Neutrophil (primary cell): ENCODE results near the gene ABO.

Source experiments
- H3K27ac ChIP-seq: fragments of 200-600 bp; sonication (generic); 2 replicates; pipeline ENCODE4 v1.5.1; 2016; ENCODE audit warnings: mild to moderate bottlenecking, moderate library complexity
- H3K27me3 ChIP-seq: fragments of 200-600 bp; sonication (generic); 2 replicates; pipeline ENCODE4 v1.6.0; 2016; ENCODE audit warnings: mild to moderate bottlenecking
- H3K36me3 ChIP-seq: fragments of 200-600 bp; sonication (generic); 2 replicates; pipeline ENCODE4 v1.5.1; 2017
- H3K4me1 ChIP-seq, 2 experiments: fragments of 200-600 bp in 1 of 2; sonication (generic) in 1 of 2; 1 replicate in 1 of 2; 2 replicates in 1 of 2; pipeline versions ENCODE4 v1.5.1 to v1.6.1; 2013 to 2016; ENCODE audit warnings: low read depth in 1 of 2, low read length in 1 of 2, mild to moderate bottlenecking in 1 of 2, moderate library complexity in 1 of 2; ENCODE audit not compliant: control insufficient read depth in 1 of 2, insufficient read depth in 1 of 2
- H3K4me3 ChIP-seq, 2 experiments: fragments of 200-600 bp in 1 of 2; sonication (generic) in 1 of 2; 1 replicate in 1 of 2; 2 replicates in 1 of 2; pipeline ENCODE4 v1.5.1; 2013 to 2016; ENCODE audit warnings: low read depth in 1 of 2, low read length in 1 of 2, mild to moderate bottlenecking in 1 of 2, moderate library complexity in 1 of 2
- H3K9me3 ChIP-seq: fragments of 200-600 bp; sonication (generic); 2 replicates; pipeline ENCODE4 v1.5.1; 2016
- TF ChIP-seq, protein P1 (sequence below): fragments of 200-600 bp; sonication (generic); IDR thresholded peaks from 2 replicates; pipeline ENCODE4 v1.5.1; 2016; ENCODE audit warnings: antibody characterized with exemption

Gene ABO

GRCh38 chr9:133282464-133283238, 7.7 kb upstream of the ABO start:
- no peaks in the 10 kb centered on the region for H3K36me3 ChIP-seq
- no peak overlapping the region for H3K27ac ChIP-seq
- H3K4me3 ChIP-seq = no peak overlapping the region
- no peaks in the 10 kb centered on the region for H3K4me1 ChIP-seq
- TF ChIP-seq, protein P1, sequence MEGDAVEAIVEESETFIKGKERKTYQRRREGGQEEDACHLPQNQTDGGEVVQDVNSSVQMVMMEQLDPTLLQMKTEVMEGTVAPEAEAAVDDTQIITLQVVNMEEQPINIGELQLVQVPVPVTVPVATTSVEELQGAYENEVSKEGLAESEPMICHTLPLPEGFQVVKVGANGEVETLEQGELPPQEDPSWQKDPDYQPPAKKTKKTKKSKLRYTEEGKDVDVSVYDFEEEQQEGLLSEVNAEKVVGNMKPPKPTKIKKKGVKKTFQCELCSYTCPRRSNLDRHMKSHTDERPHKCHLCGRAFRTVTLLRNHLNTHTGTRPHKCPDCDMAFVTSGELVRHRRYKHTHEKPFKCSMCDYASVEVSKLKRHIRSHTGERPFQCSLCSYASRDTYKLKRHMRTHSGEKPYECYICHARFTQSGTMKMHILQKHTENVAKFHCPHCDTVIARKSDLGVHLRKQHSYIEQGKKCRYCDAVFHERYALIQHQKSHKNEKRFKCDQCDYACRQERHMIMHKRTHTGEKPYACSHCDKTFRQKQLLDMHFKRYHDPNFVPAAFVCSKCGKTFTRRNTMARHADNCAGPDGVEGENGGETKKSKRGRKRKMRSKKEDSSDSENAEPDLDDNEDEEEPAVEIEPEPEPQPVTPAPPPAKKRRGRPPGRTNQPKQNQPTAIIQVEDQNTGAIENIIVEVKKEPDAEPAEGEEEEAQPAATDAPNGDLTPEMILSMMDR = no peak
- H3K9me3 ChIP-seq = no peaks in the 10 kb centered on the region
- peaks cover 6% of the 10 kb centered on the region for H3K27me3 ChIP-seq

- TF ChIP-seq, protein P1 = no peak
These were observed 5.4 kb upstream of the ABO start for GRCh38 chr9:133280392-133280791.

GRCh38 chr9:133278161-133279114, 3.4 kb upstream of the ABO start:
- no peak overlapping the region for H3K4me3 ChIP-seq
- TF ChIP-seq, protein P1 = no peak
- no peaks in the 10 kb centered on the region for H3K36me3 ChIP-seq
- H3K27me3 ChIP-seq = peaks cover 48% of the 10 kb centered on the region
- no peak overlapping the region for H3K27ac ChIP-seq
- H3K4me1 ChIP-seq = peaks cover 0 to 9% of the 10 kb centered on the region in 2 experiments
- H3K9me3 ChIP-seq = no peaks in the 10 kb centered on the region

More at GRCh38 chr9:133280392-133280791, 5.4 kb upstream of the ABO start:
- H3K27me3 ChIP-seq = peaks cover 29% of the 10 kb centered on the region
- H3K27ac ChIP-seq = no peak overlapping the region
- peaks cover 0 to 2% of the 10 kb centered on the region in 2 experiments for H3K4me1 ChIP-seq
- H3K9me3 ChIP-seq = no peaks in the 10 kb centered on the region
- H3K4me3 ChIP-seq = no peak overlapping the region
- H3K36me3 ChIP-seq = no peaks in the 10 kb centered on the region

DNA sequence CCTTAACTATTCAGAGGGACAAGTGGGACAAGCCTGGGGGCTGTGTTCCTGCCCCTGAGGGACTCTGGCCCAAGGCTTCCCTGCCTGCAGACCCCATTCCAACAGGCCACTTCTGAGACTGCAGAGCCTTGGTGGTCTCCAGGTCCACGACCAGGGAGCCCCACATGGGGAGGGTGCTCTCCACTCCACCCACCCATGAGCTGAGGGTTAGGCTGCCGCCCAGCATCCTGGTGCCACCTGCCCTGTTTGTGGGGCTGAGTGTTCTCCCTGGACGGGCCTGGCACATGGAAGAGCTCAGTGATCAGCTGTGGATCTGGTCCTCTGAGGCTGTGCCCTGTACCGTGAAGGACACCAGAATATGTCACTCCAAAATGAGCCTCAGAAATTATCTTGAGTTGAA, 2.5 kb upstream of the ABO start:
- Histone ChIP-seq H3K9me3 (no peaks in the 10 kb centered on the region), H3K36me3 (no peaks in the 10 kb centered on the region), H3K4me3 (no peak overlapping the region), H3K27ac (no peak overlapping the region), H3K27me3 (peaks cover 58% of the 10 kb centered on the region), H3K4me1 (peaks cover 0 to 9% of the 10 kb centered on the region in 2 experiments)
- TF ChIP-seq, protein P1 = no peak

DNA sequence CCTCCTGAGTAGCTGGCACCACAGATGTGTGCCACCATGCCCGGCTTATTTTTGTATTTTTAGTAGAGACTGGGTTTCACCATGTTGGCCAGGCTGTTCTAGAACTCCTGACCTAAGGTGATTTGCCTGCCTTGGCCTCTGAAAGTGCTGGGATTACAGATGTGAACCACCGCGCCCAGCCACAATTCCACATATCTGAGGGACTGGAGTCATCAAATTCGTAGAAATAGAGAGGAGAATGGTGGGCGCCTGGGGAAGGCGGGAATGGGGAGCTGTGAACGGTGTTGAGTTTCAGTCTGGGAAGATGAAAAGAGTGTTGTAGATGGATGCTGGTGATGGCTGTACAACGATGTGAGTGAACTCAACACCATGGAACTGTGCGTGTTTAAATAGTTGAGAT, 1.9 kb upstream of the ABO start:
- Histone ChIP-seq H3K27me3 (peaks cover 63% of the 10 kb centered on the region), H3K36me3 (no peaks in the 10 kb centered on the region), H3K27ac (no peak overlapping the region), H3K9me3 (no peaks in the 10 kb centered on the region), H3K4me3 (no peak overlapping the region), H3K4me1 (peaks cover 0 to 9% of the 10 kb centered on the region in 2 experiments)
- TF ChIP-seq, protein P1 = no peak
